HG03066 (cell line): ENCODE results near the gene RIPK4.
"Not testable (repeated sequence)": the region's sequence is repeated elsewhere in the genome, so short reads cannot be mapped to it uniquely, and the experiment has no call there.

Experiments used
- ATAC-seq: cut with Tn5 transposase; IDR thresholded peaks from one replicate; pipeline ENCODE4 v1.9.1; 2021; ENCODE audit warnings: low read depth; ENCODE audit not compliant: unreplicated experiment

RIPK4 gene

DNA sequence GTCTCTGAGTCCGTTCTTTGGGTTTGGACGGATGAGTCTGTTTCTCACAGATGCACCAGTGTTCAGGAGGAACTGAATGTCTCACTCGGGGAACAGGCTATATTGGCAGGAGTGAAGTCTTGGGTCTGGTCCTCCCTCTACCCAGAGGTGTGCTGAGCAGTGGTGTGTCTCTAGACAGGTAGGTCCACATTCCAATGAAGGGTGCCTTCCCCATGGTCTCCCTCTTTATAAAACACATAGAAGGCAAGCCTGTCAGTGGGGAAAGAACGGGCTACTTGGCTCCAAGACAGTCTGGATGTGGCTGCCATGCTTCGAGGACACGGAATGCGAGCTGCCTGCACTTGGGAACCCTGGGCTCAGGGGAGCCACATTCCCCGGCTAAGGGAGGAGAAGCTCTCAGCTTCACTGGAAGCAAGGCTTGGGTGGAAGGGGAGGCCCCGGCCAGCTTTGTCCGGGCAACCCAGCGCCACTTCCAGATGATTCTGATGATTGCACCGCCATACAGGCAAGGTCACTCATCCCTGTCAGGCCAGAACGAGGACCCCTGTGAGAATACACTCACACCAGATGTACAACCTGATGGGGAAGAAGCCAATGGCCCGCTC, 29.7 kb upstream of the RIPK4 start:
- no peak for ATAC-seq

DNA sequence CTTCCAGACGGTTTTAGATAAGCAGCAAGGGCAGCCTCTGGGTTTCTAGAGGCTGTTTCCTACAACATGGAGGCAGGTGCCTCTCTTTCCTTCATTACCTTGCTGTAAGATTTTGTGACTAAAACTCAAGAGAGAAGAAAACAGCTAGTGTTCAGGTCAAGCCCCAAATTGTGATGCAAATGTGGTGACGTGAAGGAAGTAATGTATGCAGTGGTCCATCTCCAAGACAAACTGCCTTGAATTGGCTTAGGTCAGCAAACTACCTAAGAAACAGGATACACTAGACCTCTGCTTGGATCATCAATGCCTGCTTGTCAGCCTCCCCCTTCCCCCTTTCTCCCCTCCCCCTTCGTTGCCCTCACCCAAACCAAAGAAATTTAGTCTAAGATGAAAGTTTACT, 28.9 kb upstream of the RIPK4 start:
- ATAC-seq, result no peak

DNA sequence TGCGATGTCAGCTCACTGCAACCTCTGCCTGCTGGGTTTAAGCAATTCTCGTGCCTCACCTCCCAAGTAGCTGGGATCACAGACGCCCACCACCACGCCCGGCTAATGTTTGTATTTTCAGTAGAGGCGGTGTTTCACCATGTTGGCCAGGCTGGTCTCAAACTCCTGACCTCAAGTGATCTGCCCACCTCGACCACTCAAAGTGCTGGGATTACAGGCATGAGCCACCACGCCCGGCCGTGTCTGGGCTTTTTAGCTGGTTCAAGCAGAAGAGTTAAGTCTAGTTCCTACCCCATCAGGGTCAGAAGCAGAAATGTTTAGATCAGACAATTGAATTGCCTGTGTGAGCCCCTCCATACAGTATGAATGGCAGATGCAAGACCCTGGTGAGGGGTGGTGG, 27.7 kb upstream of the RIPK4 start:
- ATAC-seq, result no peak

DNA sequence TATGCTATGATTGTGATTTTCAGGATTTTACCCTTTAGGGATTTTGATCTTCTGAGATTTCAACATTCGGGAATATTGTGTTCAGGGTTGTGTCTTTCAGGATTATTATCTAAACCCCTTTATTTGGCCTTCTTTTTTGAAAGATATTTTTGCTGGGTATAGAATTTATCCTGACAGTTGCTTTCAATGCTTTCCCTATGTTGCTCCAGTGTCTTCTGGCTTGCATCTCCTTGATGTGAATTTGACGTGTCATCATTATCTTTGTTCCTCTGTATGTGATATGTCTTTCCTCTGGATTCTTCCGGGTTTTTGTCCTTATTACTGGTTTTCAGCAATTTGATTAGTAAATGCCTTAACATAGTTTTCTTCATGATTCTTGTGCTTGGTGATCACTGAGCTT, 25.9 kb upstream of the RIPK4 start:
- no peak for ATAC-seq

DNA sequence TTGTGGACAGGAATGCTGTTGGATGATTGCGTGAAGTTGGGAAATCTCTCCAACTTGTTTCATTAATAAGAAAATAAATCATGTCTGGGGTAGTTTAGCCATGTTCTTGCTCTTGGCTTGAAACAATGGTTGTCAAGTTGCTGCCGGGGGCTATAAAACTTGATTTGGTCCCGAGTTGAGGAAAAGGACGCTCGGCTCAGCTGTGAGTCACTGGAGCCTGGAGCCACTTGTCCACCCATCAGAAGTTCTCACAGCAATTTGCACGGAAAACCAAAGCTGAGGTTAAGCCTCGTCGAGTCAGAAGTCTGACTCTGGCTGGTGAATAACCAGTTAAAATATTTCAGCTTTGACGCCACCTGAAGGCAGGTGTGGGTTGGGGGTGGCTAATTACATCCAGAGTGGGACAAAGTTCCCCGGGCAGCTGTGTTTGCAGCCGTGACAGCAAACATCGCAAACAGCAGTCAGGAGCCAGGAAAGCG, 19.7 kb upstream of the RIPK4 start:
- ATAC-seq, result no peak

DNA sequence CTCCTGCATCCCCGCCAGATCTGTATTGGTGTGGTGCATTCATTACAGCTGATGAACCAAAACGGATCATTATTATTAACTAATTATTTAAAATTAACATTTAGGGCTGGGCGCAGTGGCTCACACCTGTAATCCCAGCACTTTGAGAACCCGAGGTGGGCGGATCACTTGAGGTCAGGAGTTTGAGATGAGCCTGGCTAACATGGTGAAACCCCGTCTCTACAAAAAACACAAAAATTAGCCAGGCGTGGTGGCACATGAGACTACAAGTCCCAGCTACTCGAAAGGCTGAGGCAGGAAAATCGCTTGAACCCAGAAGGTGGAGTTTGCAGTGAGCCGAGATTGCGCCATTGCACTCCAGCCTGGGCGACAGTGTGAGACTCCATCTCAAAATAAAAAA, 18.4 kb upstream of the RIPK4 start:
- ATAC-seq, result not testable (repeated sequence)

DNA sequence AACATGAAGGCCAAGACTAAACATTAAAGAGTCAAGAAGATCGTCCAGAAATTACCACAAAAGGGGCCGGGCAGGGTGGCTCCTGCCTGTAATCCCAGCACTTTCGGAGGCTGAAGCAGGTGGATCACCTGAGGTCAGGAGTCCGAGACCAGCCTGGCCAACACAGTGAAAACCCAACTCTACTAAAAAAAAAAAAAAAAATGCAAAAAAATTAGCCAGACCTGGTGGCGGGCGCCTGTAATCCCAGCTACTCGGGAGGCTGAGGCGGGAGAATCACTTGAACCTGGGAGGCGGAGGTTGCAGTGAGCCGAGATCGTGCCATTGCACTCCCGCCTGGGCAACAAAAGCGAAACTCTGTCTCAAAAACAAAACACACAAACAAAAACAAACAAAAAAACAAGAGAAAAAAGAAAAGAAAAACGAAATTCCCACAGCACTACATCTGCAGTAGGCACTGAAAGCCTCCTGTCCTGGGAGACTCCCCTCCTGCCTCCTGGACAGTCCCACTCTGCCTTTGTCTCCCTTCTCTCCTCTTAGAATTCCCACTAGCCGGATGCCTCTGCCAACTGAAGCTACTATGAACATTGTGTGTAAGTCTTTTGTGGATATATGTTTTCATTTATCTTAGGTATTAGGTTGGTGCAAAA, 17.7 kb upstream of the RIPK4 start:
- ATAC-seq, result no peak

DNA sequence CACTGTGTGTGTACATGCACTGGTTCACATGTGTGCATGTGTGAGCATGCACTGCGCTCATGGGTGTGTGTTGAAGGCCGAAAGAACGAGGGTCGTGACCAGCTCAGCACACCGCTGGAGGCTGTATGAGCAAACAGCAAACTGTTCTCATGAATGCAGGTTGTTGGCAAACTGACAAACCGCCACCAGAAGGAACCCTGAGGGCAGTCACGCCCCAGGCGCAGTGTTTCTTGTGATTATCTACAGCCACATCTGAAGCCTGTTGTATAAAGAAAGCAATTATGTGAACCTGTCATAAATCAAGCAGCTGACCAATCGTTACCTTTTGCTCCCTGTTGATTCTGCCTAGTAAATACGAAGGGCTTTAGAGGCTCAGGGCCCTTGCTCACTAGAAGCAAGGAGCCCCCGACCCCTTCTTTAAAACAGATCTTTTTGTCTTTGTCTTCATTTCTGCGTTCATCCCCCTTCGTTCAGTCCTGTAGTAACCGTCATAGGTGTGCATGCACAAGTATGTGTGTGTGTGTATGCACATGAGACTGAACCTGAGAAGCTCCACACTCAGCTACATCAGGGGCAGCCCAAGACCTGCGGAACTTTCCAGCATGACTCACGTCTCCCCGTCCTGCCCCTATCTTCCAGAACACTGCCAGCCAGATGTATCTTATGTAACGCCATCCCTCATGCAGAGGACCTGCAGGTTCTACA, 16.8 kb upstream of the RIPK4 start:
- no peak for ATAC-seq

DNA sequence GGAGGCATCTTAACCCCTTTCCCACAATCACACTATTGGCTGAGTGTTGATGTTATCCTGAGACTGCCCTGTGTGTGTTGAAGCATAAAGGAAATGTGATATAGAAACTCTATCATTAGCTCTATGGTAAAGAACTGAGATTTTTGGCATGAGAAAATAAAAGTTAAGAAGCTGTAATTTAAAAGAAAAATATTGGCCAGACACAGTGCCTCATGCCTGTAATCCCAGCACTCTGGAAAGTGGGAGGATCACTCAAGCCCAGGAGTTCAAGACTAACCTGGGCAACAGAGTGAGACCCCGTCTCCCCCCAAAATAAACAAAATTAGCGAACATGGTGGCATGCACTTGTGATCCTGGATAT, 14.2 kb upstream of the RIPK4 start:
- ATAC-seq, result no peak

DNA sequence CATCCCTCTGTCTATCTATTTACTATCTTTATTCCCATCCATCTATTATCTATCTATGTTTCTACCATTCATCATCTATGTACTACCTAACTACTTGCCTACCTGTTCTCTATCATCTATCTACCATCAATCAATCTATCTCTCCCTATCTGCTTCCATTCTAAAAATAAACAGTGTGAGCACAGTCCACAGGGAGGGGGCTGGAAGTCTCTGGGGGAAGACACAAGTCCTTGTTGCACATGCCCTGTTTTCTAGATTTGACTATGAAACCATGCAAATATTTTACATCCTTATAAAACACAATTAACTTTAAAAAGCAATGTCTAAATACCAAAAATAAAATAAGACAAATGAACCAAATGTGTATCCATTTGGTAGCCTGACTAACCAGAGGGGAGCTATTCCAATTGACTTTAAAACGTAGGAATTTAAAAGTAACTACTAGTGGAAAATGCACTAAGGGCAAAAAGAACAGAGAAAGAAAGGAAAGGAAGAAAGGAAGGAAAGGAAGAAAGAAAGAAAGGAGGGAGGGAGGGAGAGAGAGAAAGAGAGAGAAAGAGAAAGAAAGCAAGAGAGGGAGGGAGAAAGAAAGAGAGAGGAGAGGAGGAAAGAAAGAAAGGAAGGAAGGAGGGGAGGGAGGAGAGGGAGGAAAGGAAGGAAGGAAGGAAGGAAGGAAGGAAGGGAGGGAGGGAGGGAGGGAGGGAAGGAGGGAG, 13.6 kb upstream of the RIPK4 start:
- ATAC-seq, result no peak

DNA sequence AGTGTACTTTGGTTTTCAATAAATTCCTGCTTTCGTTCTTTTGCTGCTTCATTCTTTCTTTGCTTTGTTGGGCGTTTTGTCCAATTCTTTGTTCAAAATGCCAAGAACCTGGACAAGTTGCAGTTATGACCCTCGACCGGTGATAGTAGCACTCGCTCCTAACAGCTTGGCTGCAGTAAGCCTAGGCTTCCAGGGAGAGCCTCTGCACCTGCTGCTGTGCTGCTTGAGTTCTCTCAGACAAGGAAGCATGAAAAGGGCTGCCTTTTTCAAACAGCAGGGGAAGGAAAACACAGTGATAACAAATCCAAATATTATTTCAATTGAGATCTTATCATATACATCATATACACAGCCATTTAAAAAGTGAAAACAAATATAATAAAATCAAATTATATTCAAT, 12.8 kb upstream of the RIPK4 start:
- no peak for ATAC-seq

DNA sequence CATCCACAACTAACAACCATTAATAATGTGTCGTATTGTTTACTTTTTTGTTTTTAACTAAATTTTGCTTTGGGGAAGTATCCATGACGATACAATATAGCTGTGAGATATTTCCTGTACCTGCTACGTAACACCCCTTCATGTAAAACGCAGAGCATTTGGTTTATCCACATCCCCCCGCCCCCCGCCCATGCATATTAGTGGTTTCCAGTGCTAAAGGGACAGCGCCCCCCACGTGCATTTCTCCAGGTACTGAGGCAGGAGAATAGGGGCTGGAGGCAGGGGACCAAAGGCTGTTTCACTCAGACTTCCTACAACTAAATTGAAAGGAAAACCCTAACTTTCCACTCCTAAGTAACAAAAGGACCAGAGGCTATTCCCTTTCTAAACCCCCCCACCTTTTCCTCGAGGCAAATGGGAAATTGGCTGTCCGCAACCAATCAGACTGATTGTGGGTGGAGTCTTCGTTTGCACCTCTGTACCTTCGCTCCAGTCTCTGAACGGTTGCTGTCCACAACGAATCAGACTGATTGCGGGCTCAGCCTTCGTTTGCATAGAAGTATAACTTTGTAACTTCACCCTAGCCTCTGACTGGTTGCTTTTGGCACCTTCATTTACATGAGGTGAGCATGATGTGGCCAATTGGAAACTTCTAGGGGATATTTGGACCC, 12.2 kb upstream of the RIPK4 start:
- no peak for ATAC-seq

DNA sequence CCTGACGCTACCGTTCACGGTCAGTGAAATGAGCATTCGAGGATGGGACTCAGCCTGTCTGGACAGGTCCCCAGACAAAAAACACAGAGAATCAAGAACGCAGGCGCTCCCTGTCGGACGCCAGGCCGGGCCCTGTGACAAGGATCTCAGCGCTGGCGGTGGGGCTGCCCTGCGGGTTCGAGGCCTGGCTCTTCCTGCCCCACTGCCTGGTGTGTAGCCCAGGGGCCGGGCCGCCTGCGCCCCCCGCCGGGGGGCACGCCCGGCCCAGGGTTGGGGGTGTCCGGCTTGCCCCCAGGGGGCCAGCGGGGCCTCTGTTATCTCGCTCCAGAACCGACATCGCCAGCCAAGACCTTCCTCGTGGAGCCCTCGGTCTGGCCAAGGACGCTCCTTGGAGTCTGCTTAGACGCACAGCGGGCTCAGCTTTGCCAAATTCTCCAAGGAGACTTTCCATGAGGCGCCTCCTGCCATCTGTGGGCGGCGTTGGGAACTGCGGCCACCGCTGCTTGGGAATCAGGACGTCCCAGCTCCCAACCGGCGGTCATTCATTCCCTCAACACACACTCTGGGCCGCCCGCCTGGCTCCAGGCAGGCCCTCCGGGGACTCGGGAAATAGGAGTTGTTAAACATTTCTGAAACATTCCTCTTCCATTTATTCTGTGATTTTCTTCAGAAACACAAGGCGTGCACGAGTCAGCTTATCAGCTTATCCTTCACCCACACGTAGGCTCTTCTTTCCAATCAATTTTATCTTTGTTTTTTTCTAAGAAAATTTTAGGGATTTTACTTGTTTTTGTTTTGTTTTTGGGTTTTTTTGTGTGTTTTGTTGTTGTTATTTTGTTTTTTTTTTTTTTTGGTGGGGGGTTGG, 11.3 kb upstream of the RIPK4 start:
- no peak for ATAC-seq

DNA sequence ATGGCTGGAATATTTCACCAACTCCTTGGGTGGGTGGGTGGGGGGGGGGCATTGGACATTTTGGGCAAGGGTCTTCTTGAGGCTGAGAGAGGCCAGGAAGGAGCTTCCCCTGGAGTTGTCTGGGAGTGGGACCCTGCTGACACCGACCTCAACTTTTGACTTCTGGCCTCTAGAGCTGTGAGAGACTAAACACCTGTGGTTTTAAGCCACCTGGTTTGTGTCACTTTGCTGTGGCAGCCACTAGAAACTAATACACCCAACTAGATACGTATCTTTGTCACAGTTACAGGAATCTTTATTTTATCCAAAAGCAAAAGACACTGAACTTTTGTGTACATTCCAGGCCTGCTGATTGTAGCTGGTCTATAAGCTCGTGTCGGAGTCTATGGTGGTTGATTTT, 9.9 kb upstream of the RIPK4 start:
- no peak for ATAC-seq

DNA sequence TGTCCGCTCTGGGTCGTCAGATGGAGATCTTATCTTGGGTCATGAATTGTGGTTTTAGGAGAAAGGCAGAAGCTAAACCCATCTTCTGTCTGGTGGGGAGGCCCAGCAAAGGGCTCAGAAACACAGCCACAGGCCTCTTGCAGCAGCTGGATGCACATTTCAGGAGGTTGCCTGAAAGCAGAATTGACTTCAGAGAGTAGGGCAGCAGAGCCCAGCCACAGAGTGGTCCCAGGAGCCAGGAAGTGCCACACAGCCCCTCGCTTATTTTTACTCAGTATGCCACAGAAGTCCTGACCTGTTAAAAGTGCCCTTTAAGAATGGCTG, 8.3 kb upstream of the RIPK4 start:
- no peak for ATAC-seq

DNA sequence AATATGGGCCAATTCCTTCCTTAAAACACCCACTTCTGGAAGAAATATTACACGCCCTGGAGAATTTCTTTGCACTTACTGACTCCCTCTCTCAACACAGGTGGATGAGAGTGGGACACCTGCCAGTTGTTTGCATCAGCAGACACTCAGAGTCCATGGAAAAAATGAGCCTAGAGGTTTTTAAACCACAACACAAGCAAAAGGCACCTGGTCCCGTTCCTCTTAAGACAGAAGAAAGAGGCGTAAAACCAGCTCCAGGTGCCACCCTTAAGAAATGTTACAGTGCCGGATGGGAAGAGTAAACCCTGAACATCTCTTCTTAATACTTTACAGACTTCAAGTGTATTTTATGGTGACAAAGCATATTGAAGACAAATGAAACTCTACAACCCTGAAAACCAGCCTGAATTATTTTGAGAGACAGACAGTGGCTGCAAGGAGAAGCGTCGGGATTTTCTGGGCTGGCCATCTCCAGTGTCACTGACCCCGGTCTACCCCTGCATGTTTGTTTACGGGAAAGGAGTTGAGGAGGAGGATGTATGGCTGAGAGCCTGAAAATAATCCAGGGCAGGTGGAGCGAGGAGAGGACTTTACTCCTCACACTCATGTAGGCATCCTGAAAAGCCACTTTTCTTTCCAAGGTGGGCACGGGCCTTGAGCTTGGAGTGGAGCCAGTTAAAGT, 7.8 kb upstream of the RIPK4 start:
- no peak for ATAC-seq

DNA sequence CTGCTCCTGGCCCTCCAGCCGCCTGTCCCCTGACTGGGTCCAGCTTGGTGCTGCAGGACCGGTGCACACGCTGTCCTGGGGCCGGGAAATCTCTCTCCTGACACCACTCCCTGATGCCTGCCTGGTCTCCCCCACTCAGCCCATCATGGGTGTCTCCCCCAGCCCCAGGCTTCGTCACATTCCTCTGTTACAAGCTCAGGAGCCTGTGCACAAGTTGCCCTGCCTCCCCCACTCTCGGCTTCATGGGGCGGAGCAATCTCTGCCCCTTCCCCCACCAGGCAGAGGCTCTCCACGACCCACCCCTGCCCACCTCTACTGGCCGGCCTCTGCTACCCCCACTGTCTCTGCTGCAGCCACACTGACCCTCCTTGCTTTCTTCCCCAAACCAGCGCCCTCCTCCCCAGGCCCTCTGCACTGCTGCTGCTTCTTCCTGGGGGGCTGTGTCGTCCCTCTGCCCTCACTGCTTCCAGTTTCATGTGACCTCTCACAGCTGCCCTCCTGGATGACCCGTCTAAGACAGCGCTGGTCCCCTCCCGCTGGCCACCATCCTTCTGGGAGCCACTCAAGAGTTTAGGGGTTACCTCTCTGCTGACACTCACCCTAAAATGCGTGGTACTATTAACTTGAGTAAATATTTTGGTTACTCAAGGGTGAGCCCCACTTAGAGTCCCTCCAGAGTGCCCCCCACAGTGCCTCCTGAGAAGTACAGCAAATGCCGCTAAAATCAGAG, 5.7 kb upstream of the RIPK4 start:
- ATAC-seq, result no peak

DNA sequence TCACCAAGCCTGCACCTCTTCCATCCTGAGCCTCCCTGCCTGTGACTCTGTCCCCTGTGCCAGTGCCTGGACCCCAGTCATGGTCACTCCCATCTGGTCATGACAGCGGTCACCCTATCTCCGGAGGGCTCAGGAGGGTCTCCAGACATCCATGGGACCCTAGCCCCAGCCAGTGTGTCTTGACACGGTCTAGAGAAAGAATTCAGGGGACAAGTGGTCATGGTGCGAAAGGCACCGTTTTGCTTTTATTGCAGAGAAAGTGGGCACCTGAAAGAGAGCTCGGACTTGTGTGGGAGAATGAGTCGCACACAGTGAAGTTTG, 4.7 kb upstream of the RIPK4 start:
- ATAC-seq, result no peak
